Upper lobe of right lung (tissue), 1 donor: ENCODE data around the gene VSTM2B. TPM values are rescaled to one million over a fixed set of nuclear protein-coding genes. Genes with fewer than 3 reads are reported as not detected.

Experiments
- ATAC-seq: fragments of 200-7000 bp; cut with Tn5 transposase; one replicate; pipeline ENCODE4 v1.9.1; 2020; ENCODE audit warnings: mild to moderate bottlenecking, moderate library complexity
- DNase-seq: peaks from one replicate; pipeline ENCODE4 v3.0.0-alpha.2; 2020
- H3K27ac ChIP-seq: fragments of 200-600 bp; one replicate; pipeline ENCODE4 v1.8.0; 2022
- H3K27me3 ChIP-seq: fragments of 200-600 bp; one replicate; pipeline ENCODE4 v1.8.0; 2022; ENCODE audit warnings: mild to moderate bottlenecking
- H3K36me3 ChIP-seq: fragments of 200-600 bp; one replicate; pipeline ENCODE4 v1.8.0; 2022
- H3K4me1 ChIP-seq: fragments of 200-600 bp; one replicate; pipeline ENCODE4 v1.8.0; 2022
- H3K4me3 ChIP-seq: fragments of 200-600 bp; one replicate; pipeline ENCODE4 v1.8.0; 2022; ENCODE audit warnings: mild to moderate bottlenecking
- H3K9me3 ChIP-seq: fragments of 200-600 bp; one replicate; pipeline ENCODE4 v1.8.0; 2022
- intact Hi-C: fragments of 100-400 bp; cut with DNase I; formaldehyde crosslinking; loops from one replicate; pipeline ENCODE4 v1.11.0; 2022
- total RNA-seq: library from RNA; stranded (reverse); fragmentation: NEBNext Ultra II Directional; extraction: Animal tissue kit (Norgen Biotek cat#: 25700); gene quantifications from one replicate; pipeline ENCODE4 v1.2.1, GENCODE V29; 2021
- TF ChIP-seq, protein P1 (sequence below): fragments of 200-600 bp; IDR thresholded peaks from one replicate; pipeline ENCODE4 v1.8.0; 2022; ENCODE audit warnings: antibody characterized with exemption
- donor health status: DM: no; HTN: yes; CAD: no; lungs with severe emphysema.

VSTM2B gene
- total RNA-seq, 1 donor from 2014 or later = not detected

DNA sequence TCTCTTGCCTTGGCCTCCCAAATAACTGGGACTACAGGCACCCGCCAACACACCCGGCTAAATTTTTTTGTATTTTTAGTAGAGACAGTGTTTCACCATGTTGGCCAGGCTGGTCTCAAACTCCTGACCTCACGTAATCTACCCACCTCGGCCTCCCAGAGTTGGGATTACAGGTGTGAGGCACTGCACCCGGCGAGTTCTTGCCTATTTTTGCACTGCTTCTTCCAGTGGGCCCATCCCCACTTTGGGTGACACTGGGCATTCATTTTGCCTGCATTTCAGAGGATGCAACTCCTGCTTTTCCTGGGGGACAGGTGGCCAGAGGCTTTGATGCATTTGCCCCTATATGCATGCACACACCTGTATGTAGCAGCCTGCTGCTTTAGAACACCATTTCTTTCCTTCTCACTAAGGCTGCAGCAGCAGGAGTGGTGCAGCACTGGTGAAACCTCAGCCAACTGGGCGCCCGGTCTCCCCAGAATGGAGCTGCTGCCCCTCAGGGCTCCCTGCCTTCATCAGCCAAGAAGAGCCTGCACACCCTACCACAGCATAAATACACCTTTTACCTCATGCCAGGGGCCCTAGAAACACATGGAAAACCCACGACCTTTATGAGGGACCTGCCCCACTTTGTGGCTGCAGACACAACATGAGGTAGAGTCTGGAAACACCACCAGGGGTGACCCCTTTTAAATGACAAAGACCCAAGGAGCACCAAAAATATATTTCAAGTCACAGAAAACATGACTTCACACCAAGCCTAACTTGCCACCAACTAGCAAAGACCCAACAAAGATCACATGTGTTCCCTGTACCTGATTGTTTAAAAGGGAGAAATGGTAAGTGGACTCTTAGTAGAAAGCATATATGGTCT, 43.5 kb downstream of the VSTM2B start:
- DNase-seq (no peak), ATAC-seq (no peak)
- peaks cover 15% of the 10 kb centered on the region for H3K27me3 ChIP-seq
- no peaks in the 10 kb centered on the region for H3K36me3 ChIP-seq
- no peaks in the 10 kb centered on the region for H3K4me1 ChIP-seq
- TF ChIP-seq, protein P1, sequence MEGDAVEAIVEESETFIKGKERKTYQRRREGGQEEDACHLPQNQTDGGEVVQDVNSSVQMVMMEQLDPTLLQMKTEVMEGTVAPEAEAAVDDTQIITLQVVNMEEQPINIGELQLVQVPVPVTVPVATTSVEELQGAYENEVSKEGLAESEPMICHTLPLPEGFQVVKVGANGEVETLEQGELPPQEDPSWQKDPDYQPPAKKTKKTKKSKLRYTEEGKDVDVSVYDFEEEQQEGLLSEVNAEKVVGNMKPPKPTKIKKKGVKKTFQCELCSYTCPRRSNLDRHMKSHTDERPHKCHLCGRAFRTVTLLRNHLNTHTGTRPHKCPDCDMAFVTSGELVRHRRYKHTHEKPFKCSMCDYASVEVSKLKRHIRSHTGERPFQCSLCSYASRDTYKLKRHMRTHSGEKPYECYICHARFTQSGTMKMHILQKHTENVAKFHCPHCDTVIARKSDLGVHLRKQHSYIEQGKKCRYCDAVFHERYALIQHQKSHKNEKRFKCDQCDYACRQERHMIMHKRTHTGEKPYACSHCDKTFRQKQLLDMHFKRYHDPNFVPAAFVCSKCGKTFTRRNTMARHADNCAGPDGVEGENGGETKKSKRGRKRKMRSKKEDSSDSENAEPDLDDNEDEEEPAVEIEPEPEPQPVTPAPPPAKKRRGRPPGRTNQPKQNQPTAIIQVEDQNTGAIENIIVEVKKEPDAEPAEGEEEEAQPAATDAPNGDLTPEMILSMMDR = no peak
- H3K9me3 ChIP-seq = no peaks in the 10 kb centered on the region
- intact Hi-C loops = no loop called here
- no peak overlapping the region for H3K27ac ChIP-seq
- H3K4me3 ChIP-seq = no peak overlapping the region

GRCh38 chr19:29571181-29571580, 45.4 kb downstream of the VSTM2B start:
- Histone ChIP-seq H3K27ac (no peak overlapping the region), H3K27me3 (peaks cover 23% of the 10 kb centered on the region), H3K4me3 (no peak overlapping the region), H3K9me3 (no peaks in the 10 kb centered on the region), H3K4me1 (no peaks in the 10 kb centered on the region), H3K36me3 (no peaks in the 10 kb centered on the region)
- intact Hi-C loops = no loop called here
- DNase-seq (no peak), ATAC-seq (no peak)
- TF ChIP-seq, protein P1 = no peak

DNA sequence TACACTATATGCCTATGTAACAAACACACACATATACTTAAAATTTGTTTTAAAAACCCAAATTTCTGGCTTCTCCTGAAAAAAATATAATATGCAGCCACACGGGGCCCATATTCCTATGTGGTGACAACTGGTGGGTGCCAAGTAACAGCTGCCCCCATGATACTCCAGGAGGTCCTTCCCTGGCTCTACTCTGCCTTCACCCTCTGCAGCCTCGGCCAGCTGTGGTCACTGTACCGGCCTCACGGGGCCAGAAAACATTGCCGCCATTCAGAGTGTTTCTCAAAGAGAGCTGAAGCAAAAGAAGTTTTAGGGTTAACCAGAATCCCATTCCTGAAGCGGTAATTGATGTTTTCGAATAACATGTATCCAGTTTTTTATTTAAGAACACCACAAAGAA, 47.7 kb downstream of the VSTM2B start:
- Histone ChIP-seq H3K36me3 (no peaks in the 10 kb centered on the region), H3K27me3 (peaks cover 40% of the 10 kb centered on the region), H3K4me1 (no peaks in the 10 kb centered on the region), H3K9me3 (no peaks in the 10 kb centered on the region), H3K27ac (no peak overlapping the region), H3K4me3 (no peak overlapping the region)
- no peak for ATAC-seq
- intact Hi-C loops = no loop called here
- DNase-seq = no peak
- TF ChIP-seq, protein P1 = no peak

GRCh38 chr19:29574510-29574909, 48.7 kb downstream of the VSTM2B start:
- ATAC-seq = no peak
- no peak overlapping the region for H3K4me3 ChIP-seq
- no peaks in the 10 kb centered on the region for H3K36me3 ChIP-seq
- no peaks in the 10 kb centered on the region for H3K9me3 ChIP-seq
- no peak overlapping the region for H3K27ac ChIP-seq
- peaks cover 40% of the 10 kb centered on the region for H3K27me3 ChIP-seq
- intact Hi-C loops = no loop called here
- no peaks in the 10 kb centered on the region for H3K4me1 ChIP-seq
- TF ChIP-seq, protein P1 = no peak
- DNase-seq = no peak

GRCh38 chr19:29576046-29576606, 50.3 kb downstream of the VSTM2B start:
- ATAC-seq (no peak), DNase-seq (no peak)
- intact Hi-C loops = no loop called here
- no peak overlapping the region for H3K27ac ChIP-seq
- TF ChIP-seq, protein P1 = no peak
- no peaks in the 10 kb centered on the region for H3K4me1 ChIP-seq
- H3K27me3 ChIP-seq = peaks cover 40% of the 10 kb centered on the region
- H3K4me3 ChIP-seq = no peak overlapping the region
- H3K36me3 ChIP-seq = no peaks in the 10 kb centered on the region
- H3K9me3 ChIP-seq = no peaks in the 10 kb centered on the region
